ENCODE measurements around the gene CAMK1D. TPM values are rescaled to one million over a fixed set of nuclear protein-coding genes. Genes with fewer than 3 reads are reported as not detected.
"Not testable (repeated sequence)": the region's sequence is repeated elsewhere in the genome, so short reads cannot be mapped to it uniquely, and the experiment has no call there.

CAMK1D gene
- total RNA-seq, result 1.1 and 4.2 TPM in 2 replicates
- 0.37 and 0.48 TPM in 2 replicates for polyA plus RNA-seq
- polyA plus RNA-seq (2011; cell fraction: cytosol; rRNA removed), result 0.50 and 0.51 TPM in 2 replicates
- 1.0 and 1.1 TPM in 2 replicates for polyA plus RNA-seq (2011; cell fraction: nucleus; rRNA removed)
- 0.55 and 0.59 TPM in 2 replicates for polyA plus RNA-seq (2012)
- 0.36 and 0.39 TPM in 2 replicates for polyA minus RNA-seq
- 5.2 TPM for polyA minus RNA-seq (2011; cell fraction: cytosol; rRNA and poly(A)+ RNA removed)
- 0.77 and 1.2 TPM in 2 replicates for polyA minus RNA-seq (2011; cell fraction: nucleus; rRNA and poly(A)+ RNA removed)
- Bru-seq, nascent RNA, result percentile 39 among the genes with signal in this experiment
- BruChase-seq, experiment 1, labeled RNA remaining after a 6-hour chase, result percentile 23 among the genes with signal in this experiment
- BruChase-seq, experiment 2, labeled RNA remaining after a 2-hour chase, result percentile 26 among the genes with signal in this experiment
- long read RNA-seq, result 0 reads

DNA sequence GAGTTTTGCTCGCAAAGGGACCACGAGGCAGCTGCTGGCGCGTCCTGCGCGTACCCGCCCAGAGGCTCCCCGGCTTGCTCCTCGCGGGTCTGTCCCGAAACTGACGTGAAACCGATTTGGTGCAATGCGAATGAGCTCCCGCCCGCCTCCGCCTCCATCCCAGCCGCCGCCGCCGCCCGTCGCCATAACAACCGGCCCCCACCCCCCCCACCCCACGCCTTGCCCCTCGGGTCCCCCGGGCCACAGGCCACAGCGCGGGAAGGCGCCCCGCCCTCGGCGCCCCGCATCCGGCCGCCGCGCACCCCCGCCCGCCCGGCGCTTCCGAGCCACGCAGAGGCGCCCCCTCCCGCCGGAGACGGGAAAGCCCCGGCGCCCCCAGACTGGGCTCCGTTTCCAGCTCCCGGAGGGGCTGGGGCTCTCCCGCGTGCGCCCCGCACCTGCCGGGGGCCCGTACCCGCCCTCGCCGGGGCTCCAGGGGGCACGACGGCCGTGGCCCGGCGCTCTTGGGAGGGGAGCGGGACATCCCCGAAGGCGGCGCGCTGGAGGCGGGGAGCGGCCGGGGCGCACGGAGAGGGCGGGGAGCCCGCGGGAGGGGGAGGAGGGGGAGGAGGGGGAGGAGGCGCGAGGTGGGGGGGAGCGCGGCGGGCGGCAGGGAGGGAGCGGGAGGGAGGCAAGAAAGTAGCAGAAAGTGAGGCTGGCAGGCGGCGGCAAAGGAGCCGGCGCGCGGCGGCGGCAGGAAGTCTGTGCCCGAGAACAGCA is at the start of gene CAMK1D:
Gene CAMK1D, plus strand, starts transcription at position 678 of the 759 bp plus-strand sequence.
- peak within 1 kb of the TSS; percentile 19 to 62 (median 25) for H3K4me3 ChIP-seq (replicated peaks in 1 of 3; ENCODE audit: insufficient read depth in 1 of 3, low read depth in 1 of 3, low read length in 3 of 3)
- BruUV-seq (replicated peaks), result no TSS peak
- peak within 1 kb of the TSS; percentile 53 for H2AFZ ChIP-seq (ENCODE audit: low read depth, low read length)
- H3K9me3 ChIP-seq (replicated peaks; ENCODE audit: control insufficient read depth, insufficient read depth, low read length), result no peaks in the 10 kb centered on the region
- no peaks in the 10 kb centered on the region for H3K36me3 ChIP-seq (ENCODE audit: control insufficient read depth in 2 of 2, extremely low read depth in 1 of 2, insufficient read depth in 2 of 2, low read length in 2 of 2)
- ChIA-PET POLR2A (no interaction called here), CTCF (interaction anchor here (0.6 to 2.3 kb wide), 8 partner anchors 21 to 725 kb away, joined by 3 to 10 read pairs (median 4); no protein-coding TSS in a partner anchor)
- H3K4me2 ChIP-seq (ENCODE audit: insufficient read depth, low read length), result peak within 1 kb of the TSS; percentile 54
- FAIRE-seq (no peak), DNase-seq (ENCODE audit: low read depth, low spot score) (peak; percentile 40)
- H3K27ac ChIP-seq (ENCODE audit: insufficient read depth, low read depth, low read length), result no peak within 1 kb of the TSS
- peaks cover 13 to 14% of the 10 kb centered on the region in 2 experiments for H3K27me3 ChIP-seq (ENCODE audit: control insufficient read depth in 2 of 2, insufficient read depth in 2 of 2, low read length in 2 of 2)
- peaks cover 6% of the 10 kb centered on the region for H3K4me1 ChIP-seq (ENCODE audit: control insufficient read depth, extremely low read depth, insufficient read depth, low read length)
- no peaks in the 10 kb centered on the region for H3K79me2 ChIP-seq (ENCODE audit: control insufficient read depth, insufficient read depth, low read length)
- no peaks in the 10 kb centered on the region for H4K20me1 ChIP-seq (replicated peaks; ENCODE audit: control insufficient read depth, extremely low read depth, insufficient read depth, low read length)
- H3K9ac ChIP-seq (replicated peaks; ENCODE audit: extremely low read depth, insufficient read depth, low read length), result no peak within 1 kb of the TSS
- H3K9me1 ChIP-seq (replicated peaks; ENCODE audit: control insufficient read depth, extremely low read depth, insufficient read depth, low read length), result no peaks in the 10 kb centered on the region
- dilution Hi-C loops (cut with MboI; ENCODE audit: extremely low pct_ligation_motif_present, low sequenced_read_pairs), result no loop called here
- intact Hi-C loops (cut with micrococcal nuclease), result loop anchor here (5.0 kb wide), 1 partner anchor 87 kb away; no protein-coding TSS in a partner anchor
- TF ChIP-seq, protein P1, sequence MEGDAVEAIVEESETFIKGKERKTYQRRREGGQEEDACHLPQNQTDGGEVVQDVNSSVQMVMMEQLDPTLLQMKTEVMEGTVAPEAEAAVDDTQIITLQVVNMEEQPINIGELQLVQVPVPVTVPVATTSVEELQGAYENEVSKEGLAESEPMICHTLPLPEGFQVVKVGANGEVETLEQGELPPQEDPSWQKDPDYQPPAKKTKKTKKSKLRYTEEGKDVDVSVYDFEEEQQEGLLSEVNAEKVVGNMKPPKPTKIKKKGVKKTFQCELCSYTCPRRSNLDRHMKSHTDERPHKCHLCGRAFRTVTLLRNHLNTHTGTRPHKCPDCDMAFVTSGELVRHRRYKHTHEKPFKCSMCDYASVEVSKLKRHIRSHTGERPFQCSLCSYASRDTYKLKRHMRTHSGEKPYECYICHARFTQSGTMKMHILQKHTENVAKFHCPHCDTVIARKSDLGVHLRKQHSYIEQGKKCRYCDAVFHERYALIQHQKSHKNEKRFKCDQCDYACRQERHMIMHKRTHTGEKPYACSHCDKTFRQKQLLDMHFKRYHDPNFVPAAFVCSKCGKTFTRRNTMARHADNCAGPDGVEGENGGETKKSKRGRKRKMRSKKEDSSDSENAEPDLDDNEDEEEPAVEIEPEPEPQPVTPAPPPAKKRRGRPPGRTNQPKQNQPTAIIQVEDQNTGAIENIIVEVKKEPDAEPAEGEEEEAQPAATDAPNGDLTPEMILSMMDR (IDR thresholded peaks at IDR 0.05; ENCODE audit: extremely low read depth in 1 of 2, insufficient read depth in 1 of 2, low read depth in 1 of 2, low read length in 2 of 2), result peak in 1 of 2 donors; percentile 6
- TF ChIP-seq FOS (IDR thresholded peaks at IDR 0.05; ENCODE audit: borderline replicate concordance, insufficient read depth, low read length), result no peak

- H3K79me2 ChIP-seq (ENCODE audit: control insufficient read depth, insufficient read depth, low read length); DNase-seq (ENCODE audit: low read depth, low spot score); FAIRE-seq; dilution Hi-C loops (cut with MboI; ENCODE audit: extremely low pct_ligation_motif_present, low sequenced_read_pairs); BruUV-seq (replicated peaks); H3K4me1 ChIP-seq (ENCODE audit: control insufficient read depth, extremely low read depth, insufficient read depth, low read length); H3K4me2 ChIP-seq (ENCODE audit: insufficient read depth, low read length); H3K9me1 ChIP-seq (replicated peaks; ENCODE audit: control insufficient read depth, extremely low read depth, insufficient read depth, low read length); H3K27ac ChIP-seq (ENCODE audit: insufficient read depth, low read depth, low read length); H2AFZ ChIP-seq (ENCODE audit: low read depth, low read length); H4K20me1 ChIP-seq (replicated peaks; ENCODE audit: control insufficient read depth, extremely low read depth, insufficient read depth, low read length); POLR2A ChIA-PET; H3K9ac ChIP-seq (replicated peaks; ENCODE audit: extremely low read depth, insufficient read depth, low read length); H3K36me3 ChIP-seq (ENCODE audit: control insufficient read depth in 2 of 2, extremely low read depth in 1 of 2, insufficient read depth in 2 of 2, low read length in 2 of 2); intact Hi-C loops (cut with micrococcal nuclease); H3K27me3 ChIP-seq (ENCODE audit: control insufficient read depth in 2 of 2, insufficient read depth in 2 of 2, low read length in 2 of 2); H3K4me3 ChIP-seq (replicated peaks in 1 of 3; ENCODE audit: insufficient read depth in 1 of 3, low read depth in 1 of 3, low read length in 3 of 3); H3K9me3 ChIP-seq (replicated peaks; ENCODE audit: control insufficient read depth, insufficient read depth, low read length): not testable (repeated sequence)
- CTCF ChIA-PET, result interaction anchor here (1.6 kb wide), 1 partner anchor 37 kb away, joined by 6 read pairs; no protein-coding TSS in a partner anchor
These were observed 48.3 kb upstream of the CAMK1D start for GRCh38 chr10:12301036-12301435.

Measured in endothelial cell of umbilical vein (primary cell).